Measurements from ENCODE around the gene PCDH9.
A peak's percentile ranks its signal among the peaks of the same experiment; 100 is the strongest.

The PCDH9 gene

DNA sequence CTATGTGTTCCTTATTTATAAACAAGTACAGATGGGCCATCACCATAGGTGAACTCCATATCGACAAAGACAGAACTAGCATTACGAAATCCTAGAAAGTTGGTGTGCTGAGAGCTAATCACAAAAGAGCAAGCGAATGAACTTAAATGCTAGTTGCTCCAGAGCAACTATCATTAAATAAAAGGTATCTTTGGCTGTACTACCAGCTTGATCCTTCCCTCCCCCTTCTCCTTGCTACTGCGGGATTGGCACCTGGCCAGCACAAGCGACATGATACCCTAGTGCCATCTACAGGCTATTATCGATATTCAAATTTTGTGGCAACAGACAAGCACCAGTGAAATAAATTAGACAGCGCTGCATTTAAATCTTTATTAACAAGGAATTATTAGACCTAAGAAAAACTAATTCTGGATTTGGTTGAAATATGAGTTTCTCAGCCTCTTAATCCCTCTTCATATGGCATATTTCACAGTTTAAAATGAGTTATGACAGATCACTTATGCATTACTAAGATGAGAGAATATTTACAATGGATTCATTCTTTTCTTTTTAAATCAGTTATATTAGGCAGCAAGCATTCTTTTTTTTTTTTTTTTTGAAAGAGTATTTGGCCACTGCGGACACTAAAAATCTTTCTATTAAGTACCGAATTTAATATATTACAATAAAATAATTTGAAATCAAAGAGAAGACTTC lies 5.8 kb downstream of the PCDH9 start:
- peak; percentile 95 for DNase-seq

DNA sequence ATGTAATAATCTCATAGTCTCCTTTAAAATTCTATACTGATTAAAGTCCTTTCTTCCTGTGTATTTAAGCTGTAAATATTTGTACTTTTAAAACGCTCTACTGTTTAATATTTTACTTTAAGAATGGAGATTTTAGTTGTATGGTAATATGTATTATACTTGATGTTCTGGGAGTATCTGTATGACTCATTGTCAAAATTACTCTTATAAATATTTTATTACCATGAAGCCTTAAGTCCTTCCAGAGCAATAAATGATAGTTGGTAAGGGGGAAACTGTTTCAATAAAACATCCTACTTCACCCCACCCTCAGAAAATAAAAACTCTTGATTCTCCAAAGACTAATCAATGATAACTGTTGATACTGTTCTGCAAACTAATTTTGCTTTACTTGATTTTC lies 6.4 kb downstream of the PCDH9 start:
- DNase-seq, result no peak

DNA sequence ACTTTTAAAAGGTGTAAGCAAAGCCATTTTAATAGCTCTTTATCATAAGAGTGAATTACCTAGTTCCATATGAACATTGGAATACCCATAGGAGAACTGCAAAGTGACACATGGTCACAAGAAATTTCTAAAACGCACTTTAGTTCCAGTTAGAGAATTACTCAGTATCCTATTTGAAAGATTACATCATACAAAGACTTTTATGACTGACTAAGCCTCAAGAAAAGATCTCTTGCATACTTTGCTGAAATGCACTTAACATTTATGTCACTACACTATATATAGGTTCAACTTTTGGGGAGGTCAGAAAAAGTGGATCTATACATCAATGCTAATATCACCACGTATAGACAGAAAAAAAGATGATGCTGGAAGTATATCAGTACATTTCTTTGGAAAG lies 7.1 kb downstream of the PCDH9 start:
- DNase-seq, result peak; percentile 54

DNA sequence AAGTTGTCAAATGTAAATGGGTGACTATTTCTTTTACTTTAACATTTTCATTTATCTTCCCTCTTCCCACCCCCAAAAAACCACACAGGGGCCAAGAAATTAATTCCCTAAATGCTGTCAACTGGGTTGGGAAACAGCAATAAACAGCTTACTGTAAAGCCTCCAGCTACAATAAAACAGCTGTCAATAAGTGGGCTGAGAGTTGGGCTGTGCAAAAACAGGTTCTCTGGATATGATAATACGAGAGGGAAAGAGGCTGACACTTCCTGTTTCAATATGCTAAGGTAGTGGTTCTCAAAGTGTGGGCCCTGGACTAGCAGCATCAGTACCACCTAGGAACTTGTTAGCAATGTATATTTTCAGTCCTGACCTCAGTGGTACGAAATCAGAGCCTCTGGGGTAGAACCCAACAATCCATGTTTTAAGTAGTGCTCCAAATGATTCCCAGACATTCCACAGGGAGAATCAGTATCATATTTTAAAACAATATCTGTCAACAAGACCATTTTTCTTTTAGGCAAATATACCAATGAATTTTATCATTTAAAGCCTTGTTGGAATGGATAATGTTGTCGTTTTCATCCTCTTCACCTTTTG lies 8.4 kb downstream of the PCDH9 start:
- peak; percentile 67 for DNase-seq

DNA sequence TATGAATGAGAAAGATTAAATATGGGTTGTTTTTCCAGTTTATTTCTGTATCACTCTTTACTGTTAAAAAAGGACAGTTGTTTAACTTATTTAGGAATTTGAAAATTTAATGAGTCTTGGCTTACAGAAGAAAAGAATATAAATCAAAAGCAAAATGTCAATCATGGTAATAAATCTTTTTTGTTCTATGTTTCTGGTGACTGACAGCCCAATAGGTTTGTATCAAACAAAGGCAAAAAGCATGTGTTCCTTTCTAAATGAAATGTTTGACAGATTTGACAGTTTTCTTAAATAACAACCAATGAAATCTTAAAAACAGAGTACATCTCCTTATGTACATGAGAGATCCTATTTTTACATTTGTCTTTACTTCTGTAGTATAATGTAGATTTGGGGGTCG lies 11.0 kb downstream of the PCDH9 start:
- no peak for DNase-seq

DNA sequence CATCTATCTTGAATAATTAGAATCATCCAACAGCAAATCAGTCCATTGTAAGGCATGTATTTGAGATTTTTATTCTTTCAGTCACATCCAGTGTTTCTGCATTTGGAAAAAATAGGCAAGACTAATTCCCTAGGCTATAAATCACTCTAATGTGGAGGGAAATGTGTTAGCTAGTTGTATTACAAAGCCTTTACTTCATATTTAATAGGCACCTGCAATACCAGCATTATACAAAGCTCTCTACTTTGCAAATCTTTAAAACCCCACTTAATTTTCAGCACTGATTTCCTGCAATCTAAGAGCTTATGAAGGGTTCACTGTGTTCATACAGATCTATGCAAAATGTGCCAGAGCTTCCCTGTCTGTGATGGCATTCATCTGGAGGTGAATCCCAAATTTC lies 12.3 kb downstream of the PCDH9 start:
- peak; percentile 71 for DNase-seq

DNA sequence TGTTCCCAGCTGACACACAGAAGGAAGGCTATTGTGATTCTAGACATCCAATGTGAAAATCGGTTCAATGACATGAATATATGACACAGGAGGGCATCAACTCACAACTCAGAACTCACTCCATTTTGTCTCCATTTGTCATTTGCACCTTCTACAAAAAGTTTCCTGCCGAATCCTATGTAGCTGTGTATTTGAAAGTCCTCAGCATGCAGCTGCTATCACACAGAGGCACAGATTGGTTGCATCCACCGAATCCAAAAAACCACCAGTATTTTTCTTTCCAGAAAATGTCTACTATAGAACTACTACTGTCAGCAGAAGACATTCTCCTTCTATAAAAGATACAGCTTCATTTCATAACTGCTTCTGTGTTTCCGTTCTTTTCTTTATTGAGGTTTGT lies 13.3 kb downstream of the PCDH9 start:
- DNase-seq, result peak; percentile 58

DNA sequence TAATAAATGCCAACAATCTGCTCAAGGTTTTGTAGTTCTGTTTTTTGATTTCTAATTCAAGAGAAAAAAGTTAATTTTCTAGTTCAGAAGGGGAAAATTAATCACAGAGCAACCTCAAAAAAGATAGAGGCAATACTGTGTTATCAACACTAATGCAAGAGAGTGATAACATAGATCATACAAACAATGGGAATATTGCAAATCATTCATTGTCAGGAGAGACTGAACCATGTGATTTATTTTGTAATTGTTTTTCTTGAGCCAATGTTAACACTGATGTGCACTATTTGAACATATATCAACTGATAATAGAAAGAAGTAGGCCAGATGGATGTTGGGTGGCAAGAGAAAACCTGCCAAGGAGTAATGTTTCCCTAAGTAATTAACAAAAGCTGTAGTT lies 19.9 kb downstream of the PCDH9 start:
- DNase-seq, result peak; percentile 30

DNA sequence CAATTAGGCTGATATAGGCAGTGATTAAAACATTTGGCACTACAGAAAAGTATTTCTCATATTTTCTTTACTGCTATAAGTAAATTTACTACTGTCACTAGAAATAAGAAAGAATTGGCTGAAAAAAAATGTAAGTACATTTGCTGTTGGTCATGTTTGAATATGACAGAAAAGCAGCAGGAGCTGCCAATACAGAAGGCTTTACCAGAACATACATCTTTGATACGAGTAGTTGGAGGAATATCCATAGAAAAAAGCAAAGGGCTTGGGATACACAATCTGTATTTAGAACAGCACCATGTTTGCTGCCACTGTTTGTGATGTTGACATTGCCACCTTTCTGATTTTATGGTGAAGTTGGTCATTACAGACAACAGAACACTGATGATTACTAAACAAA lies 21.6 kb downstream of the PCDH9 start:
- DNase-seq, result peak; percentile 65

DNA sequence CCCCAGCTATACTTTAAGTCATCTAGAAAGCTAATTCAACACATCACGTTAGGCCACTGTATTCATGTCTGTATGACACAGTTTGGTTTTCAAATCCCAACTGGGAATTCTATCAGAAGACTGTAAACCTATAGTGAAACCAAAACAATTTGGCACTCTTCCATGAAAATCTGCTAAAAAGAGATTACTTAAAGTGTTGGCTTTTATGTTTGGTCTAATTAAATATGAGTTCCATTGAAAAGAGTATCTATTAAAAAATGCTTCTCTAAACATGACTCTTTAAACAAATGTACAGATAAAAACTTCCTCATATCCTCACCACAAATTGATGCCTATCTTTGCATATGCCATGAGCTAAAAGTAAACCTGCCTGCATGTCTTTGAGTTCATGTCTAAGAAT lies 25.4 kb downstream of the PCDH9 start:
- peak; percentile 94 for DNase-seq

DNA sequence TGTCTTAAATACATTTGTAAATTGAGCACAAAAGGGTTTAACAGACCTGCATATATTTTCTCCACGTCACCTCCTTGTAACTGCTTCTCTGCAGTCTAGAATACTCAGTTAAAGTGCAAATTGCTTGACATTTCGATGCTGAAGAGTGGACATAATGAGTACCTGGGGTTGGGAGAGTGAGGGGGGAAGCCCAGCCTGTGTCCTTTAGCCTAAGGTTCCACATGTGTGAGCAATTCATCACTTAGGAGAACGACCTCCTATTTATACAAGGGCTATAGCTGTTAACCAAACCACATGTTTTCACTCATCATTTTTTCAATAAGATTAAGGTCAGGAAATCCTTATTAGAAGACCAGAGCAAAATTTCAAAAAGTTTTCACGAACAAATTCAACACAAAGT lies 29.5 kb downstream of the PCDH9 start:
- DNase-seq, result peak; percentile 87

DNA sequence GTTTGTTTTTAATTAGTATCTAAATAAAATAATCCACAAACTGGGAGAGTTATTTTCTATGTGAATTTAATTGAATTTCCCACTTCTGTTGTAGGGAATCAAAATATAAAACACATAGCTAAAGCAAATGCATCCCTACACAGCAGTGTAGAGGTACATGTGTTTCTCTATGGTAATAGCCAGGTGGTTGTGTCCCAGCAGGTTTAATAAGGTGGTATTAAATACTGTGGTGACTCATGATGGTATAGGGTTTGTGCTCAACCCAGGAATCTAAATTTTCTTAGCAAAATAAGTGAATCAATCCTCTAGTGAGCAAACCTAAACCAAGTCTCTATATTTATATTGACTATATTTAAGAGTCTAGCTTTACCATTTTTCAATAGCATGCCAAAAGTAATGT lies 30.0 kb downstream of the PCDH9 start:
- DNase-seq, result peak; percentile 81

DNA sequence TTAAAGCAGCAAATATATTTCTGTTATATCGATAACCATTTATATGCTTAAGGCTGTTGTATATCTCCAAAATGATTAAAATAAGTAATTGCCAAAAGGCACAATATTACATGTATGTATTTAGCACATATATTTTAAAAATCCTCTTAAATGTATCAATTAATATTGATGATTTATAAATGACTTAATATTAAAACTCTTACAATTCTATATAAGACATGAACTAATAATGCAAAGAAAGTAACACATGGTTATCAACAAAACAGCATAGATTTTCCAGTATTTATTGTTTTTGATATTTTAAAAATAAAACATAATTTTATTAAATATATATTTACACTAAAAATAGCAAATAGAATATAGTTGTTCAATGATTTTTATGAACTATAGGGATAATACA lies 32.4 kb downstream of the PCDH9 start:
- no peak for DNase-seq

DNA sequence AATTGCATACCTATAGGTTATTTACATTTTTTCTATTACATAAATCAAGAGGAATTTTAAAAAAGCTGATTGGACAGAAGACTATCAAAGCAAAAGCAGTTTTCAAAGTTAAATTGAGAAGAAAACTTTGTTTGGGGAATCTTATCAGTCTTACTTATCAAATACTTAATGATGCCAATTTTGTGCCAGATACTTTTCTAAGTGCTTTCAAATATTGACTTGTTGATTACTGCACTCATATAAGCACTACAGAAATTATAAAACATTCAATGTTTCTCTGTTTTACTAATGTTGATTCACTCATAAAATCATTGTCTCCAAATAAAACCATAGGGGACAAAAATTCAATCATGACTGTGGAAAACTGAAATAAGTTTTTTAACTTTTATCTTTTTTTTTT lies 36.2 kb downstream of the PCDH9 start:
- DNase-seq, result no peak

DNA sequence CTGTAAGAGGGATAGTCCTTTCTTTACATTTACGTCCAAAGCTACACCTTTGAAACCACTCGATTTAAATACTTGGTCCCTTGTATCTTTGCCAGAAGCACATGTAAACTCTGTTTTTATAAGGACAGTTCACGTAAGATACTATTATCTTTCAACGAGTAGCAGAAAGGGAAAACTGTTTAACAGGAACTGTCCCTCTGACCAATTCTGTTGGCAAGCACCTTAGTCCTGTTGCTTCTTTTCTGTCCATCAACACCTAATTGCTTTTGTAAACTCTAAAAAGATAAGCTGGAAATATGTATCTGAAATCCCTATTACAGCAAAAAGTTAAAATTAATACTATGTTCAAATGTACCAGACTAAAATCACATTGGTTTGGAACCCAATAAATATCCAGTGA lies 37.4 kb downstream of the PCDH9 start:
- no peak for DNase-seq

DNA sequence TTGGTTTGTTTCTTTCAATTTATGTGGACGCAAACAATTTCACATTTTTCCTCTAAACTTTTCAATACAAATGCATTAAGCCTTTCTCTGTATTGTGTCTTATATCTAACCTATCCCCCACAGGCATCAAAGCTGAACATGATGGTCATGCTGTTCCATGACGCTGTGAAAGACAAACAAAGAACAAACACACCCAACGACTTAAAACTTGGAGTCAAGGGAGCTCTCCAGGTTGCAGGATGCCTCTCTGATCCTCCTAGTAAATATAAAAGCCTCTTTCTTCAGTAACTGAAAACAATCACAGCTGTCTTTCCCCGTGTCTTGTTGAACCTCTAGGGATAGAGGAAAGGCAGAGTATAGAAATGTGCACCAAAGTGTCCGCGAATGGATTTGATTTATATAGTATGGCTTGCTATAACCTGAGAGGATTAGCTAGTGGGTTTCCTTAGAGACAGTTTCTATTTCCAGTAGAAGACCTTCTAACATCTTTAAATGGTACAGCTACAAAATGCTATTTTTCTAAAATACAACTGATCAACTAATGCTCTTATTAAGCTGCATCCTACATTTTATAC lies 43.1 kb downstream of the PCDH9 start:
- peak; percentile 88 for DNase-seq

DNA sequence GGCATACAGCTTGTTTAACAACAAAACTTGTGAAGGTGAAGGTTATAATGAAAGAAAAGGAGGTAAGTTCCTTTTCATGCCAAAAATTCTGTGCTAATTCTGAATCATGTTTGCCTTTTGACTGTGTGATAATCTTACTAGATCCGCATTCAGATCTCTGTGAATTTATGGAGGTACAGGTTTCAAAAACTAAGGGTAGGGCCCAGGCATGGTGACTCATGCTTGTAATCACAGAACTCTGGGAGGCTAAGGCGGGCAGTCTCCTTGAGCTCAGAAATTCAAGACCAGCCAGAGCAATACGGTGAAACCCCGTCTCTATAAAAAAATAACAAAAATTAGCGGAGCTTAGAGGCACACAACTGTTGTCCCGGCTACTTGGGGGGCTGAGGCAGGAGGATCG lies 45.9 kb downstream of the PCDH9 start:
- peak; percentile 34 for DNase-seq

DNA sequence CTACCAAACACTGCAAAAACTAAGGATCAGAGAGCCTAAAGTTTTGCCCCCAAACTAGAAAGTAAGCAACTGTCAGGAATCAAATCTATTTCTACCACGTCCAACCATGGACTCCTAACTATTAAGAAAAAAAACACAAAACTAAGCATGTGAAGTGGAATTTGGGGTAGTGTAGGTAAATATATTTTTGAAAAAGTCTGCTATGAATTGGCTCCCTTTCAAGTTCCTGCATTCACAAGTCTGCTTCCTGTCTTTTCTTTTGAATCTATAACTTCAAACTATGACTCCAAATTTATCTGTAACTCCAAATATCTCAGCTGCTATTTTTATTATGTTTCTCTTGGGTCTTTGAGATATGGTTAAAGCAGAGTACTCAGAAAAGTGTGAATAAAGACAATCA lies 47.0 kb downstream of the PCDH9 start:
- DNase-seq, result no peak

DNA sequence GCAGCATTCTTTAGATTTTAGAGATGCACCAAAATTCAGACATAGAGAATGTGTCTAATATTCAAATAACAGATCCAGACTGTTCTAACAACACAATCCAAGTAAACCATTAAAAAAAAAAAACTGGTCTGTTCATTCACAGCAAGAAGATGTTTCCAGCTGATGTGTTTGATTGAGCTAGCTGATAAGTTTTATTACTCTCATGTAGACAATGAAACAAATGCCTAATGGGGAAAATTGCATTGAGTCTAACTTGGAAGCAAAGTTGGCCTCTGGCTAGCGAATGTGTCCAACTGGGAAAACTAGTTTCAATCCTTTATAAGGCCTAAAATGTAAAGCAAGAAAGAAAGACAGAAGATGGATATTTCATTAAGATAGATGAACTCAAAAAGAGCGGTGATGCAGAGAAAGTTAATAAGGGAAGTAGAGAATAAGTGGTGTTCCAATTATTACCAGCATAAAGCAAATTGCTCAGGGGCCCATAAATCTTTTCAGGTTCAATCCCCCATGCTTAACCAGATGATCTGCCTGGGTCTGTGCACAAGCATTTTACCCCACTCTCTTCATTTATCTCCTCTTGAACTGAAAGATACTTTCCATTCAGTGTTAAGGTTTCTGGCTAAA lies 54.2 kb downstream of the PCDH9 start:
- DNase-seq, result peak; percentile 83

DNA sequence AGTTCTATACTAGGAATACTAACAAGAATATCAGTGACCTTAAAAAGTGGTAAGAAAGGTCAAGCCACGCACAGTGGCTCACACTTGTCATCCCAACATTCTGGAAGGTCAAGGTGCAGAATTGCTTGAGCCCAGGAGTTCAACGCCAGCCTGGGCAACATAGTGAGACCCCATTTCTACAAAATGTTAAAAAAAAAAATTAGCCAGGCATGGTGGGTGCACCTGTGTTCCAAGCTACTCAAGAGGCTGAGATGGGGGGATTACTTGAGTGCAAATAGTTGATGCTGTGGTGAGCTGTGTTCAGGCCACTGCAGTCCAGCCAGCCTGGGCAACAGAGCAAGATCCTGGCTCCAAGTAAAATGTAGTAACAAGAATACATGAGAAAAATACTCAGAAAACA lies 61.8 kb downstream of the PCDH9 start:
- no peak for DNase-seq

DNA sequence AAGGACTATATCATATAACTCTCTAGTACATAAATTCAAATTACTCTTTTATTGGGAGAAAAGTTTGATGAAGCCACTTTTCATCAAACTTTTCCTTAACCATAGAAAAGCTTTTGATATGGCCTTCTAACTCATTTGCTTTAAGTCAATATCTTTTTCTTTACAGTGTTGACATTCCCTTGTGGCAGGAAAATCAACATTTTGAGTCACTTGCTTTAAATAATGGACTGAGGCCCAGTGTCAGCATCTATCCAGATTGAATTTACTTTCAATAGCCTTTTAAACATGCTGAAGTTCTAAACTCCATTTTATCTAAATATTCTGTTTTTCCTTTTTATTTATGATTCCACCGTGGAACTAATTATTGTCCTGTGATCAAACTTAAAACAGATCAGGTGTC lies 62.7 kb downstream of the PCDH9 start:
- DNase-seq, result peak; percentile 30

DNA sequence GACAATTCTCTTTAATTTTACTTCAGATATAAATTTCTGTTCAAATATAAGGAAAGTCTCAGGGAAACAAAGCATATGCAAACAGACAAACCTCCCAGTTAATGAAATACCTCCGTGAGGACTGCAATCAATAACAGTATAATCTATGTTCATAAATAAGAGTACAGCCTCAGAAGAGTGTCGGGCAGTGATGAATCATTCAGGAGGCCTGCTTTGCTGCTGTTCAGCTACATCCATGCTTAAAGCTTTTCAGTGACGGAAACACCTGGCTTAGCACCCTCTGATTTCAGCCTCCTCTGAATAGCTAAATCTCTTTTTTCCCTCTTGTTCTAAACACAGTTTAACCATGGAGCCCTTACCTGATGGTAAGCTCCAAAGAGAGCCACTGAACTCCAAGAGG lies 69.0 kb downstream of the PCDH9 start:
- no peak for DNase-seq

DNA sequence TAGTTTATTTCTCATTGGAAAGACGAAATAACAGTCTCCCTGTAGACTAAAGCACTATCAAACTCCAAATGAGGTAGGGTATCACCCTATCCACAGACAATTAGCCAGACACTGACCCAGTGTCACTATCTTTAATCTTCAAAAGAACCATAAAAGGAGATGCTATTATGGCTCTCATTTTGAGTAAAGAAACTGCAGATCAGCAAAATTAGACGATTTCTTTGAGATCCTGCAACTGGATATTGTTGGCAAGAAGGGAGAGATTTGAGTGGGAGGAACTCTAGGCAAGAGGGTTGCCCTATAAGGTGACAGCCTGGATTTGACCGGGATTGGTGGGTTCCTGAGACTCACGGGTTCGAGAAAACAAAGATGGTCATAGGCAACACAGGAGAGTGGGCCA lies 71.2 kb downstream of the PCDH9 start:
- DNase-seq, result no peak

DNA sequence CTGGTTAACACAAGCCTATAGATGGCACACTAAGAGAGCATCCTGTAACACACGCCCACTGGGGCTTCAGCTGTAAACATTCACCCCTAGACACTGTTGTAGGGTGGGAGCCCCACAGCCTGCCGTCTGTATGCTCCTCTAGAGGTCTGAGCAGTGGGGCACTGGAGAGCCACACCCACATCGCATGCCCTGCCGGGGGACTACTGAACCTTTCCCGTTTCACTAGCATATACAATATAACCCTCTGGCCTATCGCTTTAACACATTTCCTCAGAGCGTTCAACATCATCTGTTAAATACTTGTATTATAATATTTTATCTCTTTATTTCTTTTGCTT lies 73.4 kb downstream of the PCDH9 start:
- DNase-seq, result no peak

Data from NCI-H69 (cell line).